ENCODE results near the gene APOD.

DNA sequence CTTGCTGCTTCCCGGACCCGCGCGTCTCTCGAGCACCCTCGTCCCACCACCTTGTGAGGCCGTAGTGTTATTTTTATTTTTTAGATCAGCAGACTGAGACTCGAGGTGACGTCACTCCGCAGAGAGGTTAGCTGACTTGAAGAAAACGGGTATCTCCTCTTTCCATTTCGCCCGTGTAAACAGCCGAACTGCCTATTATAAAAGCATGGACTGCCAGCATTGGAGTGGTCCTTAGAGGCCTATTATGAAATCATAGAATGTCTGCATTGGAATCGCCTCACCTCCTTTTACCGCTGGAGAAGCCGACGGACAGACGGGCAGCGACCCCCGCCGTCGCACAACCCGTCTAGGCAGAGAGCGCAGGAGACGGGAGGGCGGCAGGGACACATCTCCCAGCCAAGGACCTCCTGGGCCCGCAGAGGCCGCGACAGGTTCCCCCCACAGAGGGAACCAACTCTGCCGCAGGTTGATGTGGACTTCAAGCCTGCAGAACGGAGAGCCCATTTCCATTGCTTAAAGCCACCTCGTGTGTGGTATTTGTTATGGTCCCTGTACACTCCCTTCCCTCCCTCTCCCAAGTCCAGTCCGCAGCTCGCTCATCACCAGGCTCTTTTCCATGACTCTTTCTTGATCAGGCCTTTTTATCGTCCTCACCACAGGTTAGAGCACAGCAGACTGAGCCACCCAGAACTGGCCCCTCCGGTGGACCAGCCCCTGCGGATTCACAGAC lies 40.1 kb downstream of the APOD start:
- TF ChIP-seq POLR2A (IDR thresholded peaks at IDR 0.05) = no peak
- TF ChIP-seq, protein P1, sequence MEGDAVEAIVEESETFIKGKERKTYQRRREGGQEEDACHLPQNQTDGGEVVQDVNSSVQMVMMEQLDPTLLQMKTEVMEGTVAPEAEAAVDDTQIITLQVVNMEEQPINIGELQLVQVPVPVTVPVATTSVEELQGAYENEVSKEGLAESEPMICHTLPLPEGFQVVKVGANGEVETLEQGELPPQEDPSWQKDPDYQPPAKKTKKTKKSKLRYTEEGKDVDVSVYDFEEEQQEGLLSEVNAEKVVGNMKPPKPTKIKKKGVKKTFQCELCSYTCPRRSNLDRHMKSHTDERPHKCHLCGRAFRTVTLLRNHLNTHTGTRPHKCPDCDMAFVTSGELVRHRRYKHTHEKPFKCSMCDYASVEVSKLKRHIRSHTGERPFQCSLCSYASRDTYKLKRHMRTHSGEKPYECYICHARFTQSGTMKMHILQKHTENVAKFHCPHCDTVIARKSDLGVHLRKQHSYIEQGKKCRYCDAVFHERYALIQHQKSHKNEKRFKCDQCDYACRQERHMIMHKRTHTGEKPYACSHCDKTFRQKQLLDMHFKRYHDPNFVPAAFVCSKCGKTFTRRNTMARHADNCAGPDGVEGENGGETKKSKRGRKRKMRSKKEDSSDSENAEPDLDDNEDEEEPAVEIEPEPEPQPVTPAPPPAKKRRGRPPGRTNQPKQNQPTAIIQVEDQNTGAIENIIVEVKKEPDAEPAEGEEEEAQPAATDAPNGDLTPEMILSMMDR (IDR thresholded peaks at IDR 0.05) = no peak
